GM19455 (cell line): ENCODE results near the gene NIBAN1.
A peak's percentile ranks its signal among the peaks of the same experiment; 100 is the strongest.
"Not testable (repeated sequence)": the region's sequence is repeated elsewhere in the genome, so short reads cannot be mapped to it uniquely, and the experiment has no call there.

Experiments used
- ATAC-seq: cut with Tn5 transposase; IDR thresholded peaks from one replicate; pipeline ENCODE4 v1.9.1; 2021; ENCODE audit not compliant: unreplicated experiment

The NIBAN1 gene, protein sequence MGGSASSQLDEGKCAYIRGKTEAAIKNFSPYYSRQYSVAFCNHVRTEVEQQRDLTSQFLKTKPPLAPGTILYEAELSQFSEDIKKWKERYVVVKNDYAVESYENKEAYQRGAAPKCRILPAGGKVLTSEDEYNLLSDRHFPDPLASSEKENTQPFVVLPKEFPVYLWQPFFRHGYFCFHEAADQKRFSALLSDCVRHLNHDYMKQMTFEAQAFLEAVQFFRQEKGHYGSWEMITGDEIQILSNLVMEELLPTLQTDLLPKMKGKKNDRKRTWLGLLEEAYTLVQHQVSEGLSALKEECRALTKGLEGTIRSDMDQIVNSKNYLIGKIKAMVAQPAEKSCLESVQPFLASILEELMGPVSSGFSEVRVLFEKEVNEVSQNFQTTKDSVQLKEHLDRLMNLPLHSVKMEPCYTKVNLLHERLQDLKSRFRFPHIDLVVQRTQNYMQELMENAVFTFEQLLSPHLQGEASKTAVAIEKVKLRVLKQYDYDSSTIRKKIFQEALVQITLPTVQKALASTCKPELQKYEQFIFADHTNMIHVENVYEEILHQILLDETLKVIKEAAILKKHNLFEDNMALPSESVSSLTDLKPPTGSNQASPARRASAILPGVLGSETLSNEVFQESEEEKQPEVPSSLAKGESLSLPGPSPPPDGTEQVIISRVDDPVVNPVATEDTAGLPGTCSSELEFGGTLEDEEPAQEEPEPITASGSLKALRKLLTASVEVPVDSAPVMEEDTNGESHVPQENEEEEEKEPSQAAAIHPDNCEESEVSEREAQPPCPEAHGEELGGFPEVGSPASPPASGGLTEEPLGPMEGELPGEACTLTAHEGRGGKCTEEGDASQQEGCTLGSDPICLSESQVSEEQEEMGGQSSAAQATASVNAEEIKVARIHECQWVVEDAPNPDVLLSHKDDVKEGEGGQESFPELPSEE

DNA sequence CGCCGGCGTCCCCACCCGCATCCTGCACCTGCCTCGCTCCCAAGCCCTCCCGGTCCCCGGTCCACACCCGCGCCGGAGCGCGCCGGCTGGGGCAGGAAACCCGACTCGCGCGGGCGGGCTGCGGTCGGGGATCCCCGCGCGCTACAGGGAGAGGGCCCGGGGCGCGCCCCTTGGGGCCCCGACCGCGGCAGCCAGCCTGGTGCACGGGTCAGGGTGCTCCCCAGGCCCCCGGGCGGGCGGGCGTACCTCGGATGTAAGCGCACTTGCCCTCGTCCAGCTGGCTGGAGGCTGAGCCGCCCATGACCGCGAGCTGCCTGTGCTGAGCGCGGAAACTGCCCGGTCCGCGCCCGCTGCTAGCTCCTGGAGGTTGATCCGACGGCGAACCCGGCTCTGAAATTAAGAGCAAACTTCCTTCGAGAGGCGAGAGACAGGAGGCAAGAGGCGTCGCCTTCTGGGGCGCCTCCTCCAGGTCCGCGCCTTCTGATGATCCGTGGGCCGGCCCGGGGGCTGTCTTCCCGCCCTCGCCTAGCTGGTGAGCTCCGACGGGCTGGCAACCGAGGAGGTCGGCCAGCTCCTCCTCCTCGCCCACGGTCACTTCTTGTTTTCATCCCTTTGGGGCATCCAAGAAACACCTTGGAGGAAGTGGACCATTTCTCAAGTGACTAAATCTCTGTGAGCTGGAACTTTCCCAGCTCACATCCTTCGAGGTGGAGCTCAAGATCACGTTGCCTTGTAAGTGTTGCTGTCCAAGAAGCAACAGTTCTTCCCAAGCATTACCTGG, at the start of gene NIBAN1:
Gene NIBAN1, minus strand, starts transcription at position 453 of the 781 bp plus-strand sequence. Its CDS starts 152 bp downstream, at position 301.
- ATAC-seq, result peak; percentile 56

DNA sequence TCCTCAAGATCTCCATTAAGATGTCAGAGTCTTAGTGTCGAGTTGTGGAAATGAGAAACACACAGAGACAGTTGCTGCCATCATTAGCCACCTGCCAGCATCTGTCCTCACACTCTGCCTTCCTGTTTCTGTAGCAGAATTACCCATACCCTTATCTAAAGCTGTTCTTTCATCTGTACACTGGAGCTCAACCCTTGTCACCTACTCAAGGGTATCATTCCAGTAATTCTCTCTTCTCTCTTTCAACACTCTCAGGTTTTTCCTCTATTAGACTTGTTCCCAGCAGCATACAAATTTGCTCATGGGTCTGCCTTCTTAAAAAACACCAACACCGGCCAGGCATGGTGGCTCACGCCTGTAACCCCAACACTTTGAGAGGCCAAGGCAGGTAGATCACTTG, 43.7 kb upstream of the NIBAN1 start:
- no peak for ATAC-seq

DNA sequence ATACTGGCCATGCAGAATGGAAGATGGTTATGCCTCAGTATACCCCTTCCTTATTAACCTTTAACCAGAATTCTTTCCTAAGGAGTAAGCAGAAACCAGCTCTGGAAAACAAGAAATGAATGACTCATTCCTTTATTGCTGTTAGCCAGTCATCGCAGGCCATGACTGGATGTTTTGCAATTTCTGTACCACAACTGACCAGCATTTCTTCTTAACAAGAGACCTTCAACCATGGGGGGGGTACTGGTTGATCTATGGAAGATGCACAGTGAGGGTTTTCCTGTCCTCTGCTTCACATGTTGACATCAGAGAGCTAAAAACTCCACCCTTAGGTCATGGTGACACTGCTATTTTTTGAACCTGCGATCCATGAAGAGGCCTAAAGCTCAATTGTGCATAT, 43.0 kb upstream of the NIBAN1 start:
- no peak for ATAC-seq

DNA sequence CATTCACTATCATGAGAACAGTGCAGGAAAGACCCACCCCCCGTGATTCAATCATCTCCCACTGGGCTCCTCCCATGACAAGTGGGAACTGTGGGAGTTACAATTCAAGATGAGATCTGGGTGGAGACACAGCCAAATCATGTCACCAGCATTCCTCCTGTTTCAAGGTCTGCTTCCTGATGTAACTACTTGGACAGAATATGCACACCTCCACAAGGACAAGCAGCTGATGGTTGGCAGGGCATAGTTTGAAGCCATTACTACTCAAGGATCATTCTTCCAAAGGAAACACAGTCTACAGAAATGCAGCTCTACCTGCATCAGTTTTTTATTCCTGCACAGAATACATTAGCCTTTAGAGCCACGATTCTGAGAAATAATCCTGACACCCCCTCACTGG, 42.6 kb upstream of the NIBAN1 start:
- no peak for ATAC-seq

DNA sequence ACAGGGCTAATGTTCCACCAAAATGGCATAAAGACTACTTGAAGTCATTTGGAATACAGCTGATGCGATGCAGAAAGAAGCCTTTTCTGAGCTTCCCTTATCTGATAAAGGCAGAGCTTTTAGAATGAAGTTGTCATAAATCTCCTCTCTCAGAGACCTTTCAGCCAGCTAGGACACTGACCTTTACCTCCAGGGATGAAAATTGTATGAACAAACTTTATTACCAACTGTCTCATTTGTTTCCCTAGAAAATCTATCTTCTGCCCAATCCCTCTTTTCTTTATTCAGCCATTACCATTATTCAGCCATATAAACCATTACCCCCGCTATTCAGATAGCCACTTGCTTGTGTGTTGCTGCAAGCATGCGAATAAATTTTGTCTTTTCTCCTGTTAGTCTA, 41.3 kb upstream of the NIBAN1 start:
- no peak for ATAC-seq

DNA sequence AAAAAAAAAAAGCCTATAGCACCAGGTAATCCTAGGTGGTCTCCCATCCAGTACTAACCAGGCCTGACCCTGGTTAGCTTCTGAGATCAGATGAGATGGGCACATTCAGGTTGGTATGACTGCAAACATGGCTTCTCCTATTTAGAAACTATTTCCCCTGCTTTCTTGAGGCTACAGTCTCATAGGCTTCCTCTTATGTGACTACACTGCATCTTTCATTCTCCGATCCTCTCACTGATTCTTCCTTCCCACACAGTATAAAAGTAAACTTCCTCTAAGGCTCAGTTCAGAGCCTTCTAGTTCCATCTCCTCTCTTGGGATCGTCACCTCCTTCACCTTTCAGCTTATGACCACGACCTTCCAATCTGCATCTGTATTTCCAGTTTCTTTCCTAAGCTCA, 40.6 kb upstream of the NIBAN1 start:
- no peak for ATAC-seq

DNA sequence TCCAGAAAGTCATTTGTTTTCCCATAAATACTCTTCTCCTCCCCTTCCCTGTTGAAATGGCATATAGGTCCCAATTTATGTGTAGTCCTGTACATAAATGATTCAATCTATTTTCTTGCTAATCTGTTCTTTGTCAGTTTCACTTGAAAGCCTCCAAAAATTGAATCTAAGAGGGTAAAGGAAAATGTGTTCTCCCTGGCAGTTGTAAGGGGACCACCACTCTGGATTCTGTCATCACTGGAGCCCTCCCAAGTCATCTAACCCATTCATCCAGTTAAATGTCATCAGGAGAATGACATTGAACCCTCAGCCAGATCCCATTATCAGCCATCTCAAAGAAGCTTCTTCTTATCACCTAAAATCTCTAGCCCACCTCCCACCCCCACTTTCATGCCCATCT, 36.1 kb upstream of the NIBAN1 start:
- ATAC-seq, result no peak

DNA sequence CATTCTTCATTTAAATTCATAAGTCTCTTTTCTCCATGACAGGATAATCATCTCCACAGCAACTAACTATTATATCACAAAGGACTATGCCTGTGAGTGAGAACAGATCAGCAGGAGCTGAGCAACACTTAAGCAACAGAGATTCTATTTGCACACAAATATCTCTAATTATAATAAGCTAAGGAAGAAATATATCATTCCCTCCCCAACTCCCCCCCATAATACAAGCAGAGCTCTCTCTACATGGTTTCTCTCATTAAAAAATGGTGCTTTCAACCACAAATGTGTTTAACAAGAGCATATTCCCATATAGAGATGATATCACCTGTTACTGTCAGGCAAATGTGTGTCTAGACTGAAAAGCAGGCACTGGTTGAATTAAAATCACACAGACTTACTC, 34.5 kb upstream of the NIBAN1 start:
- ATAC-seq, result no peak

DNA sequence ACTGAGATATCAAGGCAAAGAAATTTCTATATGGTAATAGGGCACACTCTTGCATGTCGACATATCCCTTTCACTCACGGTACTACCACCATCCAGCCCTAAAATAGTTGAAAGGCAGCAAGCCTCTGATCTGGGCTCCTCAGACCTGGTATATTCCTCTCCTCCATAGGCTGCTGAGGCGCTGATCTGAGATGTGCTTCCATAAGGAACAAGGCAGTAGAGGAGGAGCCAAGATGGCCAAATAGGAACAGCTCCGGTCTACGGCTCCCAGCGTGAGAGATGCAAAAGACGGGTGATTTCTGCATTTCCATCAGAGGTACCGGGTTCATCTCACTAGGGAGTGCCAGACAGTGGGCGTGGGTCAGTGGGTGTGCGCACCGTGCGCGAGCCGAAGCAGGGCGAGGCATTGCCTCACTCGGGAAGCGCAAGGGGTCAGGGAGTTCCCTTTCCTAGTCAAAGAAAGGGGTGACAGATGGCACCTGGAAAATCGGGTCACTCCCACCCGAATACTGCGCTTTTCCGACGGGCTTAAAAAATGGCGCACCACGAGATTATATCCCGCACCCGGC, 27.1 kb upstream of the NIBAN1 start:
- ATAC-seq, result not testable (repeated sequence)

DNA sequence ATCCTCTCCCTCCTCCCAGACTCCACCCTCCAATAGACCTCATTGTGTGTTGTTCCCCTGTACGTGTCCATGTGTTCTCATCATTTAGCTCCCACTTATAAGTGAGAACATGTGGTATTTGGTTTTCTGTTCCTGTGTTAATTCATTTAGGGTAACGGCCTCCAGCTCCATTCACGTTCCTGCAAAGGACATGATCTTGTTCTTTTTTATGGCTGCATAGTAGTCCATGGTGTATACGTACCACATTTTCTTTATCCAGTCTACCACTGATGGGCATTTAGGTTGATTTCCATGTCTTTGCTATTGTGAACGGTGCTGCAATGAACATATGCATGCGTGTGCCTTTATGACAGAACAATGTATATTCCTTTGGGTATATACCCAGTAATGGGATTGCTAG, 25.7 kb upstream of the NIBAN1 start:
- not testable (repeated sequence) for ATAC-seq

DNA sequence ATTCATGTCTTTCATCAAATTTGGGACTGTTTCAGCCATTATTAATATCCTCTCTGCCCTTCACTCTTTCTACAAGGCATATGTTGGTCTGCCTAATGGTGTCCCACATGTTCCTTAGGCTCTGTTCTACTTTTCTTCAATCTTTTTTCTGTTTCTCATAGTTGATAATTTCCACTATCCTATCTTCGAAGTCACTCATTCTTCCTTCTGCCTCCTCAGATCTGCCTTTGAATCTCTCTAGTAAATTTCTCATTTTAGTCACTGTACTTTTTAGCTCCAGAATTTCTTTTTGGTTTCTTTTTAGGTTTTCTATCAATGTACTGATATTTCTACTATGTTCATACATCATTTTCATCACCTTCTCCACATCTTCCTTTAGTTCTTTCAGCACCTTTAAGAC, 20.0 kb upstream of the NIBAN1 start:
- ATAC-seq, result no peak

DNA sequence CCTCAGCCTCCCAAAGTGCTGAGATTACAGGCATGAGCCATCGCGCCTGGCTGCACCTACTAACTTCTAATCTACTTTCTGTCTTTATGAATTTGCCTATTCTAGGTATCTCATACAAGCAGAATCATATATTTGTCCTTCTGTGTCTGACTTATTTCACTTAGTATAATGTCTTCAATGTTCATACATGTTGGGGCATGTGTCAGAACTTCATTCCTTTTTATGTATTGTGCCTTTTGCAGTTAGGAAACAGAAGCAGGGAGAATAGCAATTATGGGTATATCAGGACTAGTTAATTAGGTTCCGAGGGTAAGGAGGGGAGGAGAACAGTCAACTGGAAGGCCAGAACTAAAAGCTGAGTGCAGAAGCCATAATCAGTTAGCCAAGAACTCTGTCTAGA, 18.0 kb upstream of the NIBAN1 start:
- ATAC-seq, result no peak

DNA sequence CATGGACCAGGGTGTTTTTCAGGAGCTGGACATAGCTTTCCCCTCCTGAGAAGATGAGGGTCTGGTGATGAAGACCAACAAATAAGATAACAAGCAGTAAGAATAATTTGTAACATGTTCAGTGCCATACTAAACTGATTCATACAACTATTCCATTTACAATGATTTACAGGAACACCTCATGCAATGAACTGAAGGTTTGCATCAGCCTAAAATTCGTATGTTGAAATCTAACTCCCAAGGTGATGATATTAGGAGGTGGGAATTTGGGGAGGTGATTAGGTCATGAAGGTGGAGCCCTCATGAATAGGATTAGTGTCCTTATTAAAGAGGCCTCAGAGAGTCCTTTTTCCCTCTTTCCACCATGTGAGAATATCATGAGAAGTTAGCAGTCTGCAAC, 15.9 kb upstream of the NIBAN1 start:
- no peak for ATAC-seq

DNA sequence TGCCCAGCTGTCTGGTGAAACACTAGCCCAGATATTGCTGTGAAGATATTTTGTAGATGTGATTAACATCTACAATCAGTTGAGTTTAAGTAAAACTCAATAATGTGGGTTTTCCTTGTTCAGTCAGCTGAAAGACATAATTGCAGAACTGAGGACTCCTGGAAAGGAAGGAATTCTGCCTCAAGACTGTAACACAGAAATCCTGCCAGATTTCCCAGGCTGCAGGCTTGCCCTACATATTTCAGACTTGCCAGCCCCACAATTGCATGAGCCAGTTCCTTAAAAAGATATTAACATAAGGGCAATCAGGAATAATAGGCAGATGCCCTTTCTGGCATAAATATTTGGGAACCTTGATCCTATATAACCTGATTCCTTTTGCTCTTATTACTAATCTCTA, 14.2 kb upstream of the NIBAN1 start:
- ATAC-seq, result no peak

DNA sequence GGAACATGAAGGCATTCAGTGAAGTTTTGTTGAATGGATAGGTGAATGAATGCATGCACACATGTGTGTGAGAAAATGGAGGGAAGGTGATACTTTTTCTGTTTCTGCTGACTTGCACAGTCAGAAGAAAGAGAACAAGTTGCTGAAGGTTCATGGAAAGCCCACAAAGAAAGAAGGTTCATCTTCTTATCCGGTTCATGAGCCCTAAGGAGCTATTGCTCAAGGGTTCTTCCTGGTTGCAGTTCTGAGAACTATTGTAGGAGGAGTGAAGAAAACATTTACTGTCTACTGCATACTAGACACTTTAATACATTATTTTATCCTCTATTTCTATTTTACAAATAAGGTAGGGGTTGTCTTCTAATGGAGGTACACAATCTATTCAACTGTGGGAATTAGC, 13.4 kb upstream of the NIBAN1 start:
- ATAC-seq, result no peak

DNA sequence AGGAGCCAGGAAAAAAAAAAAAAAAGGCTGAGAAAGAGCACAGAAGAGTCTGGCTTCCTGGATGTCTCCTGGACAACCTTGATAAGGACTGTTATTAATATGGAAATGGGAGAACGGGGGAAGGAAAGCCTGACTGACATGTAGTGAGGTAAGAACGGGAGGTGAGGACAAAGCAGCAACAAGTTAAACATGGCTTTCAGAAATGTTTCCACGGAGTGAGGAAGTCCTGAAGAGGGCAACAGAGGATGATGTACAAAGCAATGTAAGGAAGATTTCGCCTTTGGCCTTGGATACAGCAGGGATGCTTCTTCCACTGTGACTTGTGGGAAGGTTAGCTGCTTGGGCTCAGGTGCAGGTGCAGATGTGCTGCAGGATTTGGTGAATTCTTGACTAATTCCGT, 11.9 kb upstream of the NIBAN1 start:
- ATAC-seq, result no peak

DNA sequence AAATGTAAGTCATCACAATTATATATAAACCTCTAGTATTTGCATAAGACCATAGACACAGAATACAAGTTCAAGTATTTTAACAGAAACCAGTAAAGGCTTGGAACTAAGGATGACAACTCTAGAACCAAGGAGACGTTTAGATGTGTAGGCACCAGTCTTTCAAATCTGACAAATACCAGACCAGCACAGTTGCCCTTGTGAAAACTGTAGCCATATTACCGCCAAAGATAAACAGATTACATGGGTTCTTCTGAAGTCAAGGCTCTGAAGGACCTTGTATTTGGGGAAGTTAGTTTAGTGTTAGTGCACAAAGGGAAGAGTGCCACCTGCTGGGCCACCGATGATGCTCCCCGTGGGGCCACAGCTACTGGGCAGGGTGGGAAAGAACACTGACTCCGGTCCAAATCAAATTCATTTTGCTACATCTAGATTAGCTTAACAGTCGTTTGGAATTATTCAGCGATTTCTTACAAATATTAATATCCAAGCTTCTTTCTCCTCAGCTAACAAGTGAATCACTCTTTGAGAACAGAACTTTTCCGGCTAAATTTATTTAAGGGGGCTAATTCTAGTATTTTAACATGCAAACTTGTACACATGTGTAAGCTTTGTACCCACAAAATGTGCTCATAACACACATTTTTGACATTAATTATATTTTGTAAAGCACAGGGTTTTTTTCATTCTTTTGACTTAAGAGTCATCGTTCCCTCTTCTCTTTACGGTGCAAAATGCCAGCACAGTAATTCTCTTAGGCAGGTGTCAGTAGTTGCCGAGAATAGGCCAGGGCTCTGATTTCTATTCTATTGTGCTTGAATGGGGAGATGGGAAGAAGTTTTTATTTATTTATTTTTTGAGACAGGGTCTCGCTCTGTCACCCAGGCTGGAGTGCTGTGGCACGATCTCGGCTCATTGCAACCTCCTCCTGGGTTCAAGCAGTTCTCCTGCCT, 8.0 kb upstream of the NIBAN1 start:
- peak; percentile 97 for ATAC-seq

DNA sequence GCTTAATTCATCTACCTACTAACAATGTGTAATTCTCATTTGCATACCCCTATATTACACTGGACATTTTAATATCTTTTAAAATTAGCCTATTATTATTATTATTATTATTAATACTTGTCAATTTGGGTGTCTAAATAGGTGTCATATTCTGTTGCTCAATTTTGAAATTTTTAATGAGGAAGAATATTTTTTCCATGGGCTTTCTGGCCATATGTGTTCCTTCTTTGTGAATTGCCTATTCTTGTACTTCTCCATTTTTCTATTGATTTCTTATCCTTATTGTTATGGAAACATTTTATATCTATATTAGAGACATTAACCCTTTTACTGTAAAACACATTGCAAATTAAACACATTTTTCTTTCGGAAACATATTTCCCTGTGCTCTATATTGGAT, 6.4 kb upstream of the NIBAN1 start:
- no peak for ATAC-seq

DNA sequence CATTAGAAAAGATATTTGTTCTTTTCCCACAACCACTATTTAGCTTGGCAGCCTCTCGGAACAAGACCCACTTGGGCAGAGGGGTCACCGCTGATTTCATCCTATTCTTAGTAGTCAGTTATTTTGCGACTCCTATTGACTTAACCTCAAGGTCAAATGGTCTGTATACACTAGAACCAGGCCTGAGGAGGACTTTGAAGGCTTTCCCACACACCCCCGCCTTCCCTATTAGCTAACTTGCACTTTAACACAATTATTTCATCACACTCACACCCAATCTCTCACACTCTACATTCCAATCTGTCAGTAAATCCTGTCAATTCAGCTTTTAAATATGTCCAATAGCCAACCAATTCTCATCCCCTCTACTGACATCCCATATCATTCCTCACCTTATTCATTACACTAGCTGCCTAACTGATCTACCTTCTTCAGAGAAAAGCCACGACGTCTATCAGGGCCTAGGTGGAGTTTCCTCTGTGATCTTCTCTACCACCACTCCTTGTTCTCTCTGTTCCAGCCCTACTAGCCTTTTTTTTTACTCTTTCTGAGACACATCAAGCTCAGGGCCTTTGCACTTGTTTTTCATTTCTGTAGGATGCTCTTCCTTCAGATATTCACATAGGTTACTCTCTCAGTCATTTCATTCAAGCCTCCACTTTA, 1.0 kb upstream of the NIBAN1 start:
- ATAC-seq, result no peak

DNA sequence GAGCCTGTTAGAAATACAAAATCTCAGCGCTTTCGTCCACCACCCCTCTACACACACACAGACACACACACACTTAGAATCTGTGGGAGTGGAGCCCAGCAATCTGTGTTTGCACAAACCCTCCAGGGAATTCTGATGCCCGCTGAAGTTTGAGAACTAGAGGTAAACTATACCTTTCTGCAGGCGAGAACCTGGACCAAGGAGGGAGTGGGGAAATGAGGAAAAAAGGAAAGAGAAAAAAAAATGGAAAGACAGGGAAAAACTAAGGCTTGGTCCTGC, 468 bp upstream of the NIBAN1 start:
- no peak for ATAC-seq
